NCI-H748 treated with DMSO at 0.1 percent for 48 hours (cell line): ENCODE measurements around the gene FAIM.
"Not testable (repeated sequence)": the region's sequence is repeated elsewhere in the genome, so short reads cannot be mapped to it uniquely, and the experiment has no call there.

Experiments used
- DNase-seq: peaks from one replicate; lab custom pipeline; 2025; lab: John Stamatoyannopoulos, UW

FAIM gene

GRCh38 chr3:138680974-138681373, 72.4 kb downstream of the FAIM start:
- DNase-seq: not testable (repeated sequence)

- DNase-seq: no peak
These were observed 73.1 kb downstream of the FAIM start for GRCh38 chr3:138681463-138682220.

- DNase-seq: no peak
These were observed 74.1 kb downstream of the FAIM start for GRCh38 chr3:138682648-138683047.
